ENCODE results near the gene PI4KA.
"Not testable (repeated sequence)": the region's sequence is repeated elsewhere in the genome, so short reads cannot be mapped to it uniquely, and the experiment has no call there.

PI4KA gene

DNA sequence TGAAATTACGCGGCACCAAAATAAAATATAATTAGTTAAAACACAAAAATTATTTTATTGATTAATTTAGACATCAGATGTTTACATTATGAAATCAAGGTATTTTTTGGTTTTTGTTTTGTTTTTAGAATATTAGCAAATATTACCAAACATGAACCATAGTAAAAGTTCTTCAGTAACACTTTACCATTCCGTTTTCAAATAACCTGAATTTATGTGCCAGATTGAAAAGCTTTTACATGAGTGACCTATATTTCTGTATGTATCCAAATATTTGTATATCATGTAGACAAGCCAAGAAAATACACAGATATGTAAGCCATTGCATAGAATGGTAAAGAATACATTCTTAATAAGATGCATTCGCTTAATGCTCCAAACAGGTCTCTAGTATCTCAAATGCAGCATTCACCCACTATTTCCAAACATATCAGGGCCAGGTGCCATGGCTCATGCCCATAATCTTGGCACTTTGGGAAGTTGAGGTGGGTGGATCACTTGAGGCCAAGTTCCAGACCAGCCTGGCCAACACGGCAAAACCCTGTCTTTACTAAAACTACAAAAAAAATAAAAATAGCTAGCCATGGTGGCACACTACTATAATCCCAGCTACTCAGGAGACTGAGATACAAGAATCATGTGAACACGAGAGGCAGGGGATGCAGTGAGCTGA, 187.1 kb downstream of the PI4KA start:
- DNase-seq (ENCODE audit: low read depth) = no peak
- H3K4me3 ChIP-seq (ENCODE audit: low read length) = no peak overlapping the region
- TF ChIP-seq CTCF (conservative IDR thresholded peaks at IDR 0.05; ENCODE audit: low read length) = no peak

DNA sequence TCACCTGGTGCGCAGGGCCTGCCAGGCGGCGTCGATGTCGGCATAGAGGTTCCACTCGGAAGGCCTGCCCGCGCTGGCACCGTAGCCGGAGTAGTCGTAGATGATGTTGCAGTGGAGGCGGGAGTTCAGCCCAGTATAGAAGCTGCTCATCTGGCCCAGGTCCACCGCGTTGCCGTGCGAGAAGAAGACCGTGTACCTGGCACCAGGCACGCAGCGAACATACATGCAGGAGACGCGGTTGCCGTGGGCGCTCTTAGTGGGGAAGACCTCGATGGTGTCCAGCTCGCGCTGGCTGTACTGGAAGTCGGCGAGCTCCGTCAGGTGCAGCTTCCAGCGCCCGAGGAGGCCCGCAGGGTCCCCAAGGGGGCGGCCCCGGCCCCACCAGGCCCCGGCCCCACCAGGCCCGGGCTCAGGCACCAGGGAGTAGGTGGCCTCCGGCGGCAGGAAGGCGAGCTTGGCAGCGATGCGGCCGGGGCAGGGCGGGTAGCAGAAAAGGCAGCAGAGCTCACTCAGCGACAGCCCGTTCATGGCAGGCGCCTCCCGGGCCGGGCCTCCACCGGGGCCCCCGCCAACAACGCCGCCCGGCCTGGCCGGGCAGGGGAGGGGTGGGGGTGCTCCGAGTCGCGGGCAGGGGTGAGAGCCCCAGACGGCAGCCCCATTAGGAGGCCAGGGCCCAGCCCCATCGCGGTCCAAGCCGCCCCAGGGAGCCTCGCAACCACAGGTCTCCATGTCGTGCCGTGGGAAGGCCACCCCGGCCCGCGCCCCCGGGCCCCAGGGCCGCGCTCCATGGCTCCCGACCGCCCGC, 188.0 kb downstream of the PI4KA start:
- not testable (repeated sequence) for DNase-seq (ENCODE audit: low read depth); H3K4me3 ChIP-seq (ENCODE audit: low read length)

DNA sequence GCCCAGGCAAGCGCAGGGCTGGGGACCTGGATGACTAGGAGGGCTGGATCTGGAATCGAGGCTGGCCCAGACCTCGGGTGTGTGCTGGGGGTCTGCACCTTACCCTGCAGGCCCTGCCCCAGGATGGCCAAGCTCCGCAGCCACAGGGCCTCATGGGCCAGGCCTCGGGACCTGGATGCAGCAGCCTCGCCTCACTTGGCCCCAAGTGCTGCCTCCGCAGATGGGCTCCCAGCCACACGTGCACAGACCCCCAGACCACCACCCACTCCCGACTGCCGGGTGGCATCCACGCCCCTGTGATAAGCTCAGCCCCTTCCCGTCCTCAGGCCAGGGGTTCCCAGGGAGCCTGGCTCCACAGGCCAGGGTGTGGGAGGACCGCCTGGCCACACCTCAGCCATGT, 188.7 kb downstream of the PI4KA start:
- H3K4me3 ChIP-seq (ENCODE audit: low read length); DNase-seq (ENCODE audit: low read depth): not testable (repeated sequence)

DNA sequence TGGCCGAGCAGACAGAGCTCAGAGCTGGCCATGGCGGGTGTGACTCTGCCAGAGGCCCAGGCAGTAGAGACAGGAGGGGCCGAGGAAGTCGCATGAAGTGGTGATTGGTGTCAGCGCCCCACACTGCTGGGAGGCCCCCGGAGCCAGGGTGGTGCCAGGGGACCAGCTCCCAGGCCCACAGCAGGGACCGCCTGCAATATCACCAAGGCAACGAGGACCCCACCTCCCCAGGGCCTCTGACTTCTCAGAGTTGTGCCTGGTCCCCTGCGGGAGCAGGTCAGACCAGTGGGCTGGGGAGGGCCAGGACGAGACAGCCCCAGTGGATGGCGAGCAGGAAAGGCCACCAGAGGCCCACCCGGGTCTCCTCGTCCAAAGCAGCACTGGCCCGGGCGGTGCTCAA, 189.1 kb downstream of the PI4KA start:
- DNase-seq (ENCODE audit: low read depth); H3K4me3 ChIP-seq (ENCODE audit: low read length): not testable (repeated sequence)

DNA sequence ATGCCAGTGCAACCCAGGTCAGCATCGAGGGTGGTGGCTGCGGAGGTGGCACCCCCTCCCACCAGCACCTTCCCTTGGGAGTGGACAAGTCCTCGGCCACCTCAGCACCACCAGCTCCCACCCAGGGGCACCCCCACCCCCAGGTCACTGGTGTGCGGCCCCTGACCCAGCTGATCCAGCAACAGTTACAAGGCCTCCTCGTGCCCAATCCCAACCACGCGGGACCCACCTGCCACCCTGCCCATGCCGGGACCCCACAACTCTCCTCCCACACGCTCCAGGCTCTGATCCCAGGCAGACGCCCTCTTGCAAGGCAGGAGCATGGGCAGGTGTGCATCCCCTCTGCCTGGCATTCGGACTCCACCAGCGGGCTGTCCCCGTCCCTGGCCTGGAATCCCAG, 189.8 kb downstream of the PI4KA start:
- not testable (repeated sequence) for DNase-seq (ENCODE audit: low read depth); H3K4me3 ChIP-seq (ENCODE audit: low read length)

GRCh38 chr22:20668226-20668625, 190.4 kb downstream of the PI4KA start:
- DNase-seq (ENCODE audit: low read depth); H3K4me3 ChIP-seq (ENCODE audit: low read length): not testable (repeated sequence)

DNA sequence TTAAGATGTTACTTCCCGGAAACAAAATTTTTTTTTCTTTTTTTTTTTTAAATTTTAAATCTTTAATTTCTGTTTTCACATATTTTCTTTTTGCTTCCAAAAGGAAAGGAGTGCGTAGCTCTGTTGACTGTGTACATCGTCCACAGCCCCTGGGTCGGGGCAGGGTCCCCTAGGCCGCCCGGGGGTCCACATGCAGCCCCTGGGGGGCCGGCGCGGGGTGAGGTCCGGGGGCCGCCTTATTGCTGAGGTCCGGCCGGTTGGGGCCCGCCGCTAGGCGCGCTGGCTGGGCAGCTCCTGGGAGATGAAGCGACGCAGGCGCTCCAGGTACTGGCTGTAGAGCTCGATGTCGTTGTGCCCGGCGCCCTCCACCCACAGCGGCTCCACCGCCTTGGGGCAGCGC, 191.1 kb downstream of the PI4KA start:
- DNase-seq (ENCODE audit: low read depth); H3K4me3 ChIP-seq (ENCODE audit: low read length): not testable (repeated sequence)

DNA sequence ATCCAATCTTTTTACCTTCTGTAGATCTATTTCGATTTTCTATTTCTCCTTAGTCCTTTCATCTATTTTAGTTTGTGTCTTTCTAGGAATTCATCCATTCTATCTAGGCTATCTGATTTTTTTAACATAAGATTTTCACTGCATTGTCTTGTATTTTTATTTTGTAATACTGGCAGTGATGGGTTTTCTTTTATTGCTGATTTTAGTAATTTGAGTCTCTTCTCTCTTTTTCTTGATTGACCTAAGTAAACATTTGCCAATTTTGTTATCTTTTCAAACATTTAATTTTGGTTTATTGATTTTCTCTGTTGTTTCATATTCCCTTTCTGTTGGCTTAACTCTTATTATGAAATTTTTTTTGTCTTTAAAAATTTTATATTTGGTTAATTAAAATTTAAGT, 192.1 kb downstream of the PI4KA start:
- H3K4me3 ChIP-seq (ENCODE audit: low read length) = no peak overlapping the region
- no peak for TF ChIP-seq CTCF (conservative IDR thresholded peaks at IDR 0.05; ENCODE audit: low read length)
- no peak for DNase-seq (ENCODE audit: low read depth)

DNA sequence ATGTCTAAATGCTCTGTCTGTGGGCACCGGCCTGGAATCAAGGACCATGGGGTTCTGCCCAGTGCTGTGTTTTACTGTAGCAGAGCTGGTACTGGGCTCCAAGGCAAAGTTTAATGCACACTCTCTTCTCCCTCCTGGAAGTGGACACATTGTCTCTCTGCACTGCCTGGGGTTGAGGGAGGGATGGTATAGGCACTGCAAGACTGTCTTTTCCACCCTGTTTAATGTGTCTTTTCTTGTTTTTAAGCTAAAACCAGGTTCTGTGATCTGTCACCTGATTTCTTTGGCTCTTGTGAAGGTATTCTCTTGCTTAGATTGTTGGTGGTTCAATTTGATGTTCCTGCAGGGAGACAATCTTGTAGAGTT, 194.0 kb downstream of the PI4KA start:
- H3K4me3 ChIP-seq (ENCODE audit: low read length) = no peak overlapping the region
- DNase-seq (ENCODE audit: low read depth) = no peak
- no peak for TF ChIP-seq CTCF (conservative IDR thresholded peaks at IDR 0.05; ENCODE audit: low read length)

DNA sequence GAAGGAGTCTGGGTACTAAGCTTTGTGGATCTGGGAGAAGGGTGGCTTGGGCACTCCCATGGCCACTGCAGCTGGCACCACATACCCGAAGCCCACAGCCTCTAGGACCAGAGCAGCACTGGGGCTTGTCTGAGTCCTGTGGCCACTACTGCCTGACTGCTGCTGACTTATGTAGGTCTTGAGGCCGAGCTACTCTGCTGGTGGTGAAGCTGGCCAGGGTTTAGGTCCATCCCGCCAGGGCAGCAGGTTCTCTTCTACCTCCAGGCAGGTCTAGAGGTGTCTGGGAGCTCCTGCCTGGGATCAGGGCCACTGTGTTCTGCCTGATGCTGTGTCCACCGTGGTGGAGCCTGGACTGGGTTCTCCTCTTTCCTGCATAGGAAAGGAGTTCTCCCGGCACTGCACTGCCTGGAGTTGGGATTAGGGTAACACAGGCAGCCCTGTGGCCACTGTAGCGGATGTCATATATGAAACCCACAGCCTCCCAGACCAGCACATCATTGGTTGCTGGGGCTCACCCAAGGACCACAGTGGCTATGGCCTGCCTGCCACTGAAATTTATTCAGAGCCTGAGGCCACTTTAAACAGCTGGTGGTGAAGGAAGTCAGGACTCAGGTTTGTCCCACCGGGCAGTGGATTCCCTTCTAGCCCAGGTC, 194.5 kb downstream of the PI4KA start:
- DNase-seq (ENCODE audit: low read depth) = no peak
- H3K4me3 ChIP-seq (ENCODE audit: low read length) = no peak overlapping the region
- no peak for TF ChIP-seq CTCF (conservative IDR thresholded peaks at IDR 0.05; ENCODE audit: low read length)

Measured in AG10803 (cell line).